Measurements from ENCODE around the gene BBS5. TPM values are rescaled to one million over a fixed set of nuclear protein-coding genes. Genes with fewer than 3 reads are reported as not detected.

The BBS5 gene
- polyA plus RNA-seq, 1 donor (not counting 4 experiments of a cell fraction or from before 2014, with no cell fraction given) = 2.4 TPM

DNA sequence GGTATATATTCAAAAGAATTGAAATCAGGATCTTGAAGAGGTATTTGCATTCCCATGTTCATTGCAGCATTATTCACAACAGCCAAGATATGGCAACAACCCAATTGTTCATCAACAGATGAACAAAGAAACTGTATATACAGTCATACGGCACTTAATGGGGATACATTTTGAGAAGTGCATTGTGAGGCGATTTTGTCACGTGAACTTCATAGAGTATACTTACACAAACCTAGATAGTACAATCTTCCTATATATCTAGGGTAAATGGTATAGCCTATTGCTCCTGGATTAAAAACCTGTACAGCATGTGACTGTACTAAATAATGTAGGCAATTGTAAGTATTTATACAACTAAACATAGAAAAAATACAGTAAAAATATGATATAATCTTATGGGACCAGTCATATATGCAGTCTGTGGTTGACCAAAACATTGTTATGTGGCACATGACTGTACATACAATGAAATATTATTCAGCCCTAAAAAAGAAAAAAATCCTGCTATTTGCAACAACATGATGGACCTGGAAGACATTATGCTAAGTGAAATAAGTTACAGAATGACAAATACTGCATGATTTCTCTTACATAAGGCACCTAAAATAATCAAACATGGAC lies 9.2 kb upstream of the BBS5 start:
- Histone ChIP-seq H3K9me3 (ENCODE audit: control insufficient read depth, low read depth, low read length) (no peaks in the 10 kb centered on the region), H3K79me2 (ENCODE audit: control insufficient read depth, insufficient read depth, low read length) (no peaks in the 10 kb centered on the region), H3K4me3 (ENCODE audit: control insufficient read depth in 2 of 3, extremely low read depth in 1 of 3, insufficient read depth in 2 of 3, low read depth in 1 of 3, low read length in 3 of 3) (no peak overlapping the region), H2AFZ (ENCODE audit: control insufficient read depth, low read length) (no peak overlapping the region), H3K27me3 (ENCODE audit: control insufficient read depth, extremely low read depth, insufficient read depth, low read length) (no peaks in the 10 kb centered on the region), H3K27ac (ENCODE audit: control insufficient read depth, insufficient read depth, low read length) (no peak overlapping the region), H3K9ac (ENCODE audit: control insufficient read depth, extremely low read depth, insufficient read depth, low read length) (no peak overlapping the region), H3K36me3 (ENCODE audit: control insufficient read depth in 2 of 2, extremely low read depth in 1 of 2, insufficient read depth in 2 of 2, low read length in 2 of 2) (no peaks in the 10 kb centered on the region), H3K4me1 (ENCODE audit: control insufficient read depth, extremely low read depth, insufficient read depth, low read length) (no peaks in the 10 kb centered on the region), H3K9me1 (ENCODE audit: control insufficient read depth, extremely low read depth, insufficient read depth, low read length) (no peaks in the 10 kb centered on the region), H3K4me2 (ENCODE audit: control insufficient read depth, extremely low read depth, insufficient read depth, low read depth, low read length) (no peak overlapping the region), H4K20me1 (ENCODE audit: control insufficient read depth, extremely low read depth, insufficient read depth, low read length) (no peaks in the 10 kb centered on the region)
- DNase-seq (ENCODE audit: low read depth, low spot score) (no peak), FAIRE-seq (no peak)
- dilution Hi-C loops (cut with MboI; ENCODE audit: extremely low pct_ligation_motif_present, low sequenced_read_pairs) = no loop called here
- TF ChIP-seq EZH2 (IDR thresholded peaks at IDR 0.05; ENCODE audit: low read length) = no peak
- TF ChIP-seq, protein P1, sequence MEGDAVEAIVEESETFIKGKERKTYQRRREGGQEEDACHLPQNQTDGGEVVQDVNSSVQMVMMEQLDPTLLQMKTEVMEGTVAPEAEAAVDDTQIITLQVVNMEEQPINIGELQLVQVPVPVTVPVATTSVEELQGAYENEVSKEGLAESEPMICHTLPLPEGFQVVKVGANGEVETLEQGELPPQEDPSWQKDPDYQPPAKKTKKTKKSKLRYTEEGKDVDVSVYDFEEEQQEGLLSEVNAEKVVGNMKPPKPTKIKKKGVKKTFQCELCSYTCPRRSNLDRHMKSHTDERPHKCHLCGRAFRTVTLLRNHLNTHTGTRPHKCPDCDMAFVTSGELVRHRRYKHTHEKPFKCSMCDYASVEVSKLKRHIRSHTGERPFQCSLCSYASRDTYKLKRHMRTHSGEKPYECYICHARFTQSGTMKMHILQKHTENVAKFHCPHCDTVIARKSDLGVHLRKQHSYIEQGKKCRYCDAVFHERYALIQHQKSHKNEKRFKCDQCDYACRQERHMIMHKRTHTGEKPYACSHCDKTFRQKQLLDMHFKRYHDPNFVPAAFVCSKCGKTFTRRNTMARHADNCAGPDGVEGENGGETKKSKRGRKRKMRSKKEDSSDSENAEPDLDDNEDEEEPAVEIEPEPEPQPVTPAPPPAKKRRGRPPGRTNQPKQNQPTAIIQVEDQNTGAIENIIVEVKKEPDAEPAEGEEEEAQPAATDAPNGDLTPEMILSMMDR (optimal IDR thresholded peaks at IDR 0.05 in 1 of 3, IDR thresholded peaks at IDR 0.05 in 1 of 3, conservative IDR thresholded peaks at IDR 0.05 in 1 of 3; ENCODE audit: extremely low read depth in 1 of 3, insufficient read depth in 2 of 3, low read length in 3 of 3) = no peak

DNA sequence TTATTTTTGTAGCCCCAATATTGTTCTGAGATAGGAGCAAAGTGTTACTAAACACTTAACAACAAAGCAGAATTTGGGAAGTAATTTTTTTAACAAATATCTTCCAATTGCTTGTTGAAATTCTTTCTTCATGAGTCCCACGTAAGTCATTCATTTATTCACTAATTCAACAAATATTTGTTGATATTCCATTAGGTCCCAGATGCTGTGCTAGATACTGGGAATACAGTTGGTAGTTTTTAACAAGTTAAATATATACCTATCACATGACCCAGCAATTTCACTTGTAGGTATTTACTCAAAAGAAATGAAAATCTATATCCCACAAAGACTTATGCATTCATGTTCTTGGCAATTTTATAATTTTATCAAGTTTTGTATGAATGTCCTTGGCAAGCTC lies 7.0 kb upstream of the BBS5 start:
- no peak overlapping the region for H3K9ac ChIP-seq (ENCODE audit: control insufficient read depth, extremely low read depth, insufficient read depth, low read length)
- dilution Hi-C loops (cut with MboI; ENCODE audit: extremely low pct_ligation_motif_present, low sequenced_read_pairs) = no loop called here
- no peak overlapping the region for H3K4me3 ChIP-seq (ENCODE audit: control insufficient read depth in 2 of 3, extremely low read depth in 1 of 3, insufficient read depth in 2 of 3, low read depth in 1 of 3, low read length in 3 of 3)

More for the DNA sequence above, 7.0 kb upstream of the BBS5 start:
- Histone ChIP-seq H3K27me3 (ENCODE audit: control insufficient read depth, extremely low read depth, insufficient read depth, low read length) (no peaks in the 10 kb centered on the region), H3K9me3 (ENCODE audit: control insufficient read depth, low read depth, low read length) (no peaks in the 10 kb centered on the region), H3K79me2 (ENCODE audit: control insufficient read depth, insufficient read depth, low read length) (no peaks in the 10 kb centered on the region), H3K36me3 (ENCODE audit: control insufficient read depth in 2 of 2, extremely low read depth in 1 of 2, insufficient read depth in 2 of 2, low read length in 2 of 2) (no peaks in the 10 kb centered on the region), H3K9me1 (ENCODE audit: control insufficient read depth, extremely low read depth, insufficient read depth, low read length) (no peaks in the 10 kb centered on the region), H4K20me1 (ENCODE audit: control insufficient read depth, extremely low read depth, insufficient read depth, low read length) (no peaks in the 10 kb centered on the region), H3K27ac (ENCODE audit: control insufficient read depth, insufficient read depth, low read length) (no peak overlapping the region), H3K4me2 (ENCODE audit: control insufficient read depth, extremely low read depth, insufficient read depth, low read depth, low read length) (no peak overlapping the region), H2AFZ (ENCODE audit: control insufficient read depth, low read length) (no peak overlapping the region), H3K4me1 (ENCODE audit: control insufficient read depth, extremely low read depth, insufficient read depth, low read length) (no peaks in the 10 kb centered on the region)
- no peak for DNase-seq (ENCODE audit: low read depth, low spot score)
- FAIRE-seq = no peak
- TF ChIP-seq, protein P1 (optimal IDR thresholded peaks at IDR 0.05 in 1 of 3, IDR thresholded peaks at IDR 0.05 in 1 of 3, conservative IDR thresholded peaks at IDR 0.05 in 1 of 3; ENCODE audit: extremely low read depth in 1 of 3, insufficient read depth in 2 of 3, low read length in 3 of 3) = no peak
- TF ChIP-seq EZH2 (IDR thresholded peaks at IDR 0.05; ENCODE audit: low read length) = no peak

Measured in keratinocyte (primary cell).